ENCODE measurements around the gene SAE1. TPM values are rescaled to one million over a fixed set of nuclear protein-coding genes. Genes with fewer than 3 reads are reported as not detected.

Gene SAE1
- total and polyA plus RNA-seq, 2 donors from 2014 or later = 39.5 to 49.4 TPM

DNA sequence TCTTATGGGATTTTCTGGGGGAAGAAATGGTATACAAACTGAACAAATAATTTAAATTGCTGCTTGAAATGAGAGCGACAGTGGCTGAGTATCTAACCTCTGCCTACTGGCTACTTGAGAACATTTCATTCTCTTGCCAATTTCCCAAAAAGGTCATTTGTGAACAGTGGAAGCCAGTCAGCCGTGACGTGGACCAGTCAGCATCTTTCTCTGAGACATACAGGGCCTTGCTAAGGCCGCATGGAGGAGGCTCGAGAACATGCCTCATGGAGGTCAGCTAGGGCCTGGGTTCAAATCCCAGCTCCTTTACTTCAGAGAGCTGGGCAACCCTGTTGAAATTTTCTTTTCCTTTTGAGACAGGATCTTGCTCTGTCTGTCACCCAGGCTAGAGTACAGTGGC lies 37.4 kb upstream of the SAE1 start:
- no peaks in the 10 kb centered on the region for H3K27me3 ChIP-seq (ENCODE audit: control insufficient read depth, insufficient read depth, low read length)
- peaks cover 0 to 17% (median 15%) of the 10 kb centered on the region in 3 donors for H3K36me3 ChIP-seq (ENCODE audit: control insufficient read depth in 2 of 3, insufficient read depth in 3 of 3, low read length in 3 of 3)

GRCh38 chr19:47093841-47094240 lies 36.8 kb upstream of the SAE1 start:
- H3K27ac ChIP-seq (ENCODE audit: low read depth in 2 of 2, low read length in 2 of 2) = no peak overlapping the region
- intact Hi-C loops (cut with DNase I) = no loop called here
- TF ChIP-seq CTCF (IDR thresholded peaks at IDR 0.05; ENCODE audit: borderline replicate concordance, extremely low read depth, insufficient read depth) = no peak
- FAIRE-seq (no peak), DNase-seq (peak in 4 of 5 donors; percentile 48 to 73 (median 68))
- H3K9me3 ChIP-seq (ENCODE audit: control insufficient read depth in 2 of 3, insufficient read depth in 1 of 3, low read length in 3 of 3) = no peaks in the 10 kb centered on the region
- H3K4me3 ChIP-seq (ENCODE audit: low read length in 3 of 3) = no peak overlapping the region
- H3K4me1 ChIP-seq (ENCODE audit: control insufficient read depth in 2 of 3, insufficient read depth in 2 of 3, low read depth in 1 of 3, low read length in 3 of 3) = peaks cover 0 to 19% (median 8%) of the 10 kb centered on the region in 3 donors
- no peaks in the 10 kb centered on the region for H3K27me3 ChIP-seq (ENCODE audit: control insufficient read depth, insufficient read depth, low read length)
- H3K9ac ChIP-seq (ENCODE audit: low read length in 3 of 3) = no peak overlapping the region
- peaks cover 0 to 17% (median 15%) of the 10 kb centered on the region in 3 donors for H3K36me3 ChIP-seq (ENCODE audit: control insufficient read depth in 2 of 3, insufficient read depth in 3 of 3, low read length in 3 of 3)

More for the DNA sequence above, 37.4 kb upstream of the SAE1 start:
- H3K9me3 ChIP-seq (ENCODE audit: control insufficient read depth in 2 of 3, insufficient read depth in 1 of 3, low read length in 3 of 3) = no peaks in the 10 kb centered on the region
- no peak overlapping the region for H3K9ac ChIP-seq (ENCODE audit: low read length in 3 of 3)
- H3K27ac ChIP-seq (ENCODE audit: low read depth in 2 of 2, low read length in 2 of 2) = no peak overlapping the region
- DNase-seq (peak in 1 of 5 donors; percentile 67), FAIRE-seq (no peak)
- intact Hi-C loops (cut with DNase I) = no loop called here
- no peak overlapping the region for H3K4me3 ChIP-seq (ENCODE audit: low read length in 3 of 3)
- no peak for TF ChIP-seq CTCF (IDR thresholded peaks at IDR 0.05; ENCODE audit: borderline replicate concordance, extremely low read depth, insufficient read depth)
- peaks cover 0 to 19% (median 8%) of the 10 kb centered on the region in 3 donors for H3K4me1 ChIP-seq (ENCODE audit: control insufficient read depth in 2 of 3, insufficient read depth in 2 of 3, low read depth in 1 of 3, low read length in 3 of 3)

DNA sequence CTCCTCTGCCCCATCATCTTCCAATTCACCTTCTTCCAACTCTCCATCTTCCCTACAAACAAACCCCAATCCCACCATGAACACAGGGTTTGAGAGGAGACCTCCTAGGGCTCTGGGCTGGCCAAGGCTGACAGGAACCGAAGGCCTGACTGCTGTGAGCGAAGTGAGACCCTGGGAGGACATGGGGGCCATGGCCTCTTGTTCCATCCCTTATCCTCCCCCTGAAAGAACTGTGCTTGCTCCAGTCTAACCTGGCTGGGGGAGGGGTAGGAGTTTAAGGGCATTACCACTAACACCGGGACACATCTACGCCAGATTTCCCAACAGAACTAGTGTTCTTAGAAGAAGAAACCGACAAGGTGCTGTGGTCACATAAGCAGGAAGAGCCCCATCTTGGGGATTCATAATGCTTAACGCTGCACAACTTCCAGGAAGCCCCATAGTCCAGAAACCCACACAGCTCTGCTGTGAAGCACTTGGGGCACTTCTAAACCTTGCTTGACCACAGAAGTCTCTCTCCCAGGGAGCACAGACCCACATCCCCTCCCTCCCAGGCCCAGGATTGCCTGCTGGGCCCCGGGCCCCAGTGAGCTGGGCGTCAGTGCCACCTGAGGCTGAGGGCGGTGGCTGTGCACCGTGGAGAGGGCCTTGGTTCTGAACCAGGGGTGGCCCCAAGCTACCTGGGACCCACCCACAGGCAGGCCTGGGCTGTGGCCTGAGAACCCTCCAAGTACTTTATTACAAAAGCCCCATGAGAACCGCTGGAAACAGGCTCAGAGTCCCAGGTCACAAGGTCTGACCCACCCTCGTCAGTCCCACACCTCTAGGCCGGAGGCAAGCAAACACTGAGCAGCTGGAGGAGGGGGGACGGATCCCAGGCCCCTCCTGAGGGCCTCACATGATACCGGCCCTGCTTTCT lies 35.8 kb upstream of the SAE1 start:
- Histone ChIP-seq H3K36me3 (ENCODE audit: control insufficient read depth in 2 of 3, insufficient read depth in 3 of 3, low read length in 3 of 3) (peaks cover 0 to 11% (median 9%) of the 10 kb centered on the region in 3 donors), H3K27ac (ENCODE audit: low read depth in 2 of 2, low read length in 2 of 2) (peak overlapping the region; percentile 26 to 44), H3K9me3 (ENCODE audit: control insufficient read depth in 2 of 3, insufficient read depth in 1 of 3, low read length in 3 of 3) (no peaks in the 10 kb centered on the region), H3K27me3 (ENCODE audit: control insufficient read depth, insufficient read depth, low read length) (no peaks in the 10 kb centered on the region), H3K9ac (ENCODE audit: low read length in 3 of 3) (no peak overlapping the region), H3K4me3 (ENCODE audit: low read length in 3 of 3) (no peak overlapping the region), H3K4me1 (ENCODE audit: control insufficient read depth in 2 of 3, insufficient read depth in 2 of 3, low read depth in 1 of 3, low read length in 3 of 3) (peaks cover 0 to 19% (median 8%) of the 10 kb centered on the region in 3 donors)
- TF ChIP-seq CTCF (IDR thresholded peaks at IDR 0.05; ENCODE audit: borderline replicate concordance, extremely low read depth, insufficient read depth) = no peak
- intact Hi-C loops (cut with DNase I) = no loop called here
- DNase-seq (peak in 1 of 5 donors; percentile 71), FAIRE-seq (no peak)

Measured in kidney (tissue), 14 donors.